ENCODE measurements around the gene MXD4.
A peak's percentile ranks its signal among the peaks of the same experiment; 100 is the strongest.

The MXD4 gene

GRCh38 chr4:2261853-2262144 lies at the start of gene MXD4:
TSS of gene MXD4 (minus strand) at chr4:2262109. CDS start at chr4:2261980, 129 bp downstream.
- ATAC-seq, result no peak
- Mint-ChIP-seq H3K4me1 (peaks cover 4% of the 10 kb centered on the region), H3K4me3 (peak within 1 kb of the TSS; percentile 67), H3K27me3 (no peaks in the 10 kb centered on the region), H3K27ac (peak within 1 kb of the TSS; percentile 14), H3K9me3 (no peaks in the 10 kb centered on the region), H3K36me3 (ENCODE audit: low read depth) (no peaks in the 10 kb centered on the region)
- DNase-seq, result no peak

GRCh38 chr4:2306773-2307410 lies 45.0 kb upstream of the MXD4 start:
- no peaks in the 10 kb centered on the region for H3K27me3 Mint-ChIP-seq
- ATAC-seq, result no peak
- peaks cover 6% of the 10 kb centered on the region for H3K36me3 Mint-ChIP-seq (ENCODE audit: low read depth)
- no peak overlapping the region for H3K27ac Mint-ChIP-seq
- no peak for DNase-seq
- no peaks in the 10 kb centered on the region for H3K4me1 Mint-ChIP-seq
- no peak overlapping the region for H3K4me3 Mint-ChIP-seq
- peaks cover 5% of the 10 kb centered on the region for H3K9me3 Mint-ChIP-seq

- H3K27me3 Mint-ChIP-seq, result no peaks in the 10 kb centered on the region
- H3K27ac Mint-ChIP-seq, result no peak overlapping the region
- no peak overlapping the region for H3K4me3 Mint-ChIP-seq
- H3K36me3 Mint-ChIP-seq (ENCODE audit: low read depth), result peaks cover 6% of the 10 kb centered on the region
- DNase-seq (no peak), ATAC-seq (no peak)
- H3K4me1 Mint-ChIP-seq, result no peaks in the 10 kb centered on the region
- H3K9me3 Mint-ChIP-seq, result peaks cover 5% of the 10 kb centered on the region
These were observed 44.0 kb upstream of the MXD4 start for GRCh38 chr4:2305766-2306501.

- no peak overlapping the region for H3K27ac Mint-ChIP-seq
- H3K27me3 Mint-ChIP-seq, result no peaks in the 10 kb centered on the region
- H3K4me3 Mint-ChIP-seq, result no peak overlapping the region
- no peaks in the 10 kb centered on the region for H3K4me1 Mint-ChIP-seq
- peaks cover 3% of the 10 kb centered on the region for H3K36me3 Mint-ChIP-seq (ENCODE audit: low read depth)
- ATAC-seq (no peak), DNase-seq (no peak)
- H3K9me3 Mint-ChIP-seq, result peaks cover 5% of the 10 kb centered on the region
These were observed 43.1 kb upstream of the MXD4 start for GRCh38 chr4:2304877-2305561.

- Mint-ChIP-seq H3K27ac (no peak overlapping the region), H3K9me3 (peaks cover 5% of the 10 kb centered on the region), H3K4me3 (no peak overlapping the region), H3K27me3 (no peaks in the 10 kb centered on the region), H3K36me3 (ENCODE audit: low read depth) (peaks cover 3% of the 10 kb centered on the region), H3K4me1 (no peaks in the 10 kb centered on the region)
- no peak for ATAC-seq
- DNase-seq, result no peak
These were observed 42.5 kb upstream of the MXD4 start for GRCh38 chr4:2304321-2304876.

GRCh38 chr4:2303686-2304320 lies 41.9 kb upstream of the MXD4 start:
- no peak for ATAC-seq

GRCh38 chr4:2303121-2303685 lies 41.3 kb upstream of the MXD4 start:
- Mint-ChIP-seq H3K27ac (no peak overlapping the region), H3K4me3 (no peak overlapping the region), H3K4me1 (no peaks in the 10 kb centered on the region), H3K9me3 (peaks cover 5% of the 10 kb centered on the region), H3K36me3 (ENCODE audit: low read depth) (peaks cover 3% of the 10 kb centered on the region), H3K27me3 (no peaks in the 10 kb centered on the region)
- DNase-seq (no peak), ATAC-seq (no peak)

More at GRCh38 chr4:2303686-2304320, 41.9 kb upstream of the MXD4 start:
- Mint-ChIP-seq H3K27ac (no peak overlapping the region), H3K9me3 (peaks cover 5% of the 10 kb centered on the region), H3K36me3 (ENCODE audit: low read depth) (peaks cover 3% of the 10 kb centered on the region), H3K4me1 (no peaks in the 10 kb centered on the region), H3K27me3 (no peaks in the 10 kb centered on the region), H3K4me3 (no peak overlapping the region)
- DNase-seq, result no peak

GRCh38 chr4:2302387-2303119 lies 40.6 kb upstream of the MXD4 start:
- no peak for ATAC-seq
- Mint-ChIP-seq H3K4me1 (peaks cover 6% of the 10 kb centered on the region), H3K9me3 (peaks cover 5% of the 10 kb centered on the region), H3K27me3 (no peaks in the 10 kb centered on the region), H3K4me3 (no peak overlapping the region), H3K36me3 (ENCODE audit: low read depth) (no peaks in the 10 kb centered on the region), H3K27ac (no peak overlapping the region)
- DNase-seq, result no peak

- DNase-seq (no peak), ATAC-seq (no peak)
- H3K4me3 Mint-ChIP-seq, result no peak overlapping the region
- no peak overlapping the region for H3K27ac Mint-ChIP-seq
- peaks cover 1% of the 10 kb centered on the region for H3K9me3 Mint-ChIP-seq
- no peaks in the 10 kb centered on the region for H3K27me3 Mint-ChIP-seq
- H3K36me3 Mint-ChIP-seq (ENCODE audit: low read depth), result no peaks in the 10 kb centered on the region
- peaks cover 11% of the 10 kb centered on the region for H3K4me1 Mint-ChIP-seq
These were observed 39.9 kb upstream of the MXD4 start for GRCh38 chr4:2301806-2302205.

- peaks cover 14% of the 10 kb centered on the region for H3K4me1 Mint-ChIP-seq
These were observed 39.3 kb upstream of the MXD4 start for GRCh38 chr4:2301225-2301642.

GRCh38 chr4:2300431-2301224 lies 38.7 kb upstream of the MXD4 start:
- Mint-ChIP-seq H3K36me3 (ENCODE audit: low read depth) (no peaks in the 10 kb centered on the region), H3K4me1 (peaks cover 17% of the 10 kb centered on the region), H3K4me3 (no peak overlapping the region), H3K27me3 (no peaks in the 10 kb centered on the region), H3K27ac (no peak overlapping the region), H3K9me3 (no peaks in the 10 kb centered on the region)
- DNase-seq (no peak), ATAC-seq (no peak)

More at GRCh38 chr4:2301225-2301642, 39.3 kb upstream of the MXD4 start:
- H3K27ac Mint-ChIP-seq, result no peak overlapping the region
- no peaks in the 10 kb centered on the region for H3K27me3 Mint-ChIP-seq
- no peak for DNase-seq
- H3K9me3 Mint-ChIP-seq, result no peaks in the 10 kb centered on the region
- no peak for ATAC-seq
- H3K36me3 Mint-ChIP-seq (ENCODE audit: low read depth), result no peaks in the 10 kb centered on the region
- no peak overlapping the region for H3K4me3 Mint-ChIP-seq

- H3K27me3 Mint-ChIP-seq, result no peaks in the 10 kb centered on the region
- no peak overlapping the region for H3K27ac Mint-ChIP-seq
- no peaks in the 10 kb centered on the region for H3K9me3 Mint-ChIP-seq
- DNase-seq (no peak), ATAC-seq (no peak)
- no peaks in the 10 kb centered on the region for H3K36me3 Mint-ChIP-seq (ENCODE audit: low read depth)
- no peak overlapping the region for H3K4me3 Mint-ChIP-seq
- H3K4me1 Mint-ChIP-seq, result peaks cover 23% of the 10 kb centered on the region
These were observed 37.9 kb upstream of the MXD4 start for GRCh38 chr4:2299794-2300193.

- Mint-ChIP-seq H3K27ac (no peak overlapping the region), H3K9me3 (no peaks in the 10 kb centered on the region), H3K4me3 (no peak overlapping the region), H3K27me3 (no peaks in the 10 kb centered on the region), H3K4me1 (peaks cover 29% of the 10 kb centered on the region), H3K36me3 (ENCODE audit: low read depth) (no peaks in the 10 kb centered on the region)
- DNase-seq (no peak), ATAC-seq (no peak)
These were observed 36.7 kb upstream of the MXD4 start for GRCh38 chr4:2298532-2298991.
